ENCODE results near the gene TFCP2L1. TPM values are rescaled to one million over a fixed set of nuclear protein-coding genes. Genes with fewer than 3 reads are reported as not detected.

Gene TFCP2L1
- total RNA-seq, 1 experiment from 2014 or later = 1.8 TPM

DNA sequence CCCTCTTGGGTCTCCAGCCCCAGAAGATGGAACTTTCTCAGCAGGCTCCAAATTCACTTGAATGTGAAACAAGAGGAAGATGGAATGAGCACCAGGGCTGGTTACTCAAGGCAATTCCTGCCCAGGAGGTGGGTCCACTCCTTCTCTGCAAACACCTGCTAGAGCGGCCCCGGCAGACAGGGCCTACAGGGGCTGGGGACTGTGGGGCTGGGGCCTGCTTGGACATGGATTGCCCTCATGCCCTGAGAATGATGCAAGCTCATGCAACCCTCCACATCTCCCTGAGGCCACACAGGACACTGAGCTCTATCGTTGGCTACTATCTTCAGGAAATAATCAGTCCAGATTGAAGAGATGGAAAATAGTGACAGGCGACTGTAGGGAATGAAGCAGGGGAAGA is 39.1 kb downstream of the TFCP2L1 start:
- WGBS (ENCODE audit: extremely low coverage, insufficient read length, low lambda C conversion rate) = no CpG with 5 or more reads among the region's 4 CpGs

More for the DNA sequence above, 39.1 kb downstream of the TFCP2L1 start:
- Histone ChIP-seq H3K14ac (ENCODE audit: insufficient read depth, low read length) (no peak overlapping the region; the same call in 1 of the 2 replicates), H2BK5ac (ENCODE audit: insufficient read length, low read length) (no peak overlapping the region), H2BK120ac (ENCODE audit: low read depth, low read length, poor library complexity, severe bottlenecking) (no peak overlapping the region), H3K79me2 (ENCODE audit: insufficient read depth, low read length) (no peaks in the 10 kb centered on the region), H3K9me3 (ENCODE audit: control insufficient read depth, low read depth, low read length) (no peaks in the 10 kb centered on the region), H3K4ac (ENCODE audit: low read depth, low read length) (no peak overlapping the region), H2BK20ac (ENCODE audit: low read depth, low read length, poor library complexity, severe bottlenecking) (no peak overlapping the region), H3K9ac (ENCODE audit: extremely low read depth, insufficient read length, low read length) (no peak overlapping the region), H3K4me2 (ENCODE audit: insufficient read depth, insufficient read length, low read length) (no peak overlapping the region), H3K18ac (ENCODE audit: insufficient read length, low read depth, low read length) (no peak overlapping the region), H3K56ac (ENCODE audit: insufficient read length, low read depth, low read length) (no peak overlapping the region), H3K23me2 (ENCODE audit: insufficient read length, low read depth, low read length, poor library complexity, severe bottlenecking) (no peaks in the 10 kb centered on the region), H3T11ph (ENCODE audit: low read length) (no peak overlapping the region), H3K79me1 (ENCODE audit: insufficient read depth, low read depth, low read length, poor library complexity, severe bottlenecking) (no peaks in the 10 kb centered on the region), H4K5ac (ENCODE audit: insufficient read length, low read depth, low read length) (no peak overlapping the region), H2AK5ac (ENCODE audit: insufficient read length, low read length) (no peak overlapping the region), H4K20me1 (ENCODE audit: control insufficient read depth, insufficient read depth, insufficient read length) (no peaks in the 10 kb centered on the region), H3K4me1 (ENCODE audit: insufficient read depth, low read length) (no peaks in the 10 kb centered on the region), H2BK15ac (ENCODE audit: low read depth, low read length) (no peak overlapping the region), H2BK12ac (ENCODE audit: insufficient read length, low read depth, low read length) (no peak overlapping the region), H4K91ac (ENCODE audit: insufficient read length, low read depth, low read length) (no peak overlapping the region), H3K27me3 (ENCODE audit: insufficient read depth, low read length) (no peaks in the 10 kb centered on the region), H3K23ac (ENCODE audit: insufficient read length, low read depth, low read length) (no peak overlapping the region), H2AFZ (ENCODE audit: low read length) (no peak overlapping the region), H4K8ac (replicated peaks; ENCODE audit: insufficient read length, low read depth, low read length) (no peak overlapping the region), H3K27ac (ENCODE audit: insufficient read length, low read depth, low read length) (no peak overlapping the region)
- H3K4me1 Mint-ChIP-seq = peaks cover 0 to 7% of the 10 kb centered on the region in 2 experiments; a peak in 1 of 4 replicates
- no peak for TF ChIP-seq CTCF (conservative IDR thresholded peaks at IDR 0.05)
- no peak for DNase-seq
- no peak overlapping the region for H3K4me3 Mint-ChIP-seq
- H3K27me3 Mint-ChIP-seq (ENCODE audit: low read depth) = no peaks in the 10 kb centered on the region; the same call in 1 of the 2 replicates
- H3K27ac Mint-ChIP-seq = no peak overlapping the region; a peak in 1 of 7 replicates
- H3K9me3 Mint-ChIP-seq = no peaks in the 10 kb centered on the region
- no peaks in the 10 kb centered on the region for H3K36me3 Mint-ChIP-seq (ENCODE audit: insufficient read depth in 1 of 3, low read depth in 3 of 3)

Measured in H9 (cell line).